Neuronal stem cell (in vitro differentiated cells): ENCODE results near the gene RTTN.

Experiments
- DNase-seq: peaks from one replicate; pipeline ENCODE4 v3.0.0-alpha.2; 2013; ENCODE audit warnings: low spot score
- H2AFZ ChIP-seq: one replicate; pipeline ENCODE4 v1.6.1; 2013; ENCODE audit warnings: mild to moderate bottlenecking, low read length, inconsistent platforms
- H2AK5ac ChIP-seq: 2 replicates; pipeline ENCODE4 v1.6.1; 2013; ENCODE audit warnings: low read depth, mild to moderate bottlenecking, inconsistent platforms, low read length, moderate library complexity, mixed read lengths
- H2BK120ac ChIP-seq: 2 replicates; pipeline ENCODE4 v1.6.1; 2013; ENCODE audit warnings: low read depth, mild to moderate bottlenecking, inconsistent platforms, low read length, moderate library complexity, mixed read lengths
- H2BK12ac ChIP-seq: one replicate; pipeline ENCODE4 v1.6.1; 2013; ENCODE audit warnings: low read length, inconsistent platforms
- H2BK15ac ChIP-seq: 2 replicates; pipeline ENCODE4 v1.6.1; 2013; ENCODE audit warnings: mild to moderate bottlenecking, low read length, inconsistent platforms, mixed read lengths
- H2BK5ac ChIP-seq: one replicate; pipeline ENCODE4 v1.6.1; 2013; ENCODE audit warnings: inconsistent platforms, mild to moderate bottlenecking, low read length, moderate library complexity
- H3K14ac ChIP-seq: one replicate; pipeline ENCODE4 v1.6.1; 2013; ENCODE audit warnings: low read length, inconsistent platforms
- H3K18ac ChIP-seq: 2 replicates; pipeline ENCODE4 v1.6.1; 2013; ENCODE audit warnings: low read length, inconsistent platforms
- H3K23ac ChIP-seq: 2 replicates; pipeline ENCODE4 v1.6.1; 2013; ENCODE audit warnings: low read depth, mild to moderate bottlenecking, mixed read lengths, low read length, inconsistent platforms; ENCODE audit not compliant: poor library complexity
- H3K27ac ChIP-seq: replicated peaks from 3 replicates; pipeline ENCODE4 v1.5.1; 2013; ENCODE audit warnings: low read length, inconsistent platforms
- H3K27me3 ChIP-seq, 3 experiments: 2 replicates each; pipeline ENCODE4 v1.6.1; 2013; ENCODE audit warnings: low read length in 3 of 3, mild to moderate bottlenecking in 2 of 3, inconsistent platforms in 1 of 3, low read depth in 1 of 3, mixed read lengths in 1 of 3, moderate library complexity in 1 of 3; ENCODE audit not compliant: control insufficient read depth in 3 of 3, insufficient read depth in 3 of 3
- H3K36me3 ChIP-seq, 2 donors: replicated peaks in 1 of 2; 2 replicates each; pipeline ENCODE4 v1.6.1; 2013; ENCODE audit warnings: low read length in 2 of 2; ENCODE audit not compliant: control insufficient read depth in 2 of 2, insufficient read depth in 2 of 2
- H3K4ac ChIP-seq: 2 replicates; pipeline ENCODE4 v1.6.1; 2013; ENCODE audit warnings: inconsistent platforms, mild to moderate bottlenecking, low read length, moderate library complexity
- H3K4me1 ChIP-seq, 2 donors: 1 replicate in 1 of 2; 2 replicates in 1 of 2; pipeline ENCODE4 v1.6.1; 2013; ENCODE audit warnings: low read length in 2 of 2, low read depth in 1 of 2; ENCODE audit not compliant: control insufficient read depth in 2 of 2, insufficient read depth in 1 of 2
- H3K4me2 ChIP-seq: one replicate; pipeline ENCODE4 v1.6.1; 2013; ENCODE audit warnings: mild to moderate bottlenecking, low read length, inconsistent platforms; ENCODE audit not compliant: insufficient read depth, poor library complexity, severe bottlenecking
- H3K4me3 ChIP-seq, 2 donors: 2 replicates each; pipeline ENCODE4 v1.5.1; 2013; ENCODE audit warnings: low read length in 2 of 2, mild to moderate bottlenecking in 2 of 2, inconsistent platforms in 1 of 2, moderate library complexity in 1 of 2
- H3K79me1 ChIP-seq: one replicate; pipeline ENCODE4 v1.6.1; 2013; ENCODE audit warnings: low read depth, mild to moderate bottlenecking, inconsistent platforms, low read length, moderate library complexity
- H3K9ac ChIP-seq: one replicate; pipeline ENCODE4 v1.6.1; 2013; ENCODE audit warnings: mild to moderate bottlenecking, low read depth, low read length, inconsistent platforms; ENCODE audit not compliant: poor library complexity
- H3K9me3 ChIP-seq, 2 donors: replicated peaks in 1 of 2; 2 replicates each; pipeline versions ENCODE3 to v1.6.1; 2013; ENCODE audit warnings: low read length in 2 of 2, mild to moderate bottlenecking in 2 of 2, inconsistent platforms in 1 of 2, low read depth in 1 of 2, mixed read lengths in 1 of 2, moderate library complexity in 1 of 2; ENCODE audit not compliant: control insufficient read depth in 2 of 2, insufficient read depth in 1 of 2
- H4K8ac ChIP-seq: one replicate; pipeline ENCODE4 v1.6.1; 2013; ENCODE audit warnings: low read depth, mild to moderate bottlenecking, inconsistent platforms, low read length, moderate library complexity
- H4K91ac ChIP-seq: one replicate; pipeline ENCODE4 v1.6.1; 2013; ENCODE audit warnings: low read length, low read depth, mild to moderate bottlenecking, inconsistent platforms; ENCODE audit not compliant: poor library complexity
- WGBS, 2 donors: extraction: QIAGEN DNeasy Blood & Tissue Kit; methylation state at CpG; one replicate each; pipeline ENCODE4 v1.1.7; 2013; ENCODE audit warnings: missing lambda C conversion rate in 2 of 2, mixed read lengths in 1 of 2; ENCODE audit not compliant: insufficient read length in 2 of 2, insufficient replicate concordance in 1 of 2; ENCODE audit errors: extremely low coverage in 2 of 2; 5-methylcytosine and 5-hydroxymethylcytosine counted together

The RTTN gene

DNA sequence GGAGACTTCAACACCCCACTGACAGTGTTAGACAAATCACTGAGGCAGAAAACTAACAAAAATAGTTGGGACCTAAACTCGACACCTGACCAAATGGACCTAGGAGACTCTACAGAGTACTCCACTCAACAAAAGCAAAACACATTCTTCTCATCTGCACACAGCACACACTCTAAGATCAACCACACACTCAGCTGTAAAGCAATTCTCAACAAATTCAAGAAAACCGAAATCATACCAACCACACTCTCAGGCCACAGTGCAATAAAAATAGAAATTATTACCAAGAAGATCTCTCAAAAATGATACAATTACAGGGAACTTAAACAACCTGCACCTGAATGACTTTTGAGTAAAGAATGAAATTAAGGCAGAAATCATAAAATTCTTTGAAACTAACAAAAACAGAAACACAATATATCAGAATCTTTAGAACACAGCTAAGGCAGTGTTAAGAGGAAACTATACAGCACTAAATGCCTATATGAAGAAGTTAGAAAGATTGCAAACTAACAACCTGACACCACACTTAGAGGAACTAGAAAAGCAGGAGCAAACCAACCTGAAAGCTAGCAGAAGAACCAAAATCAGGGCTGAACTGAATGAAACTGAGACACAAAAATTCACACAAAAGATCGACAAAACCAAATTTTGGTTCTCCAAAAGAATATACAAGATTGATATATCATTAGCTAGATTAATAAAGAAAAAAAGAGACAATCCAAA, 46.3 kb downstream of the RTTN start:
- Histone ChIP-seq H3K36me3 (peaks cover 1 to 14% of the 10 kb centered on the region in 2 donors), H2BK120ac (no peak overlapping the region), H3K4ac (no peak overlapping the region), H4K8ac (no peak overlapping the region), H3K4me1 (no peaks in the 10 kb centered on the region), H3K27ac (no peak overlapping the region), H3K9ac (no peak overlapping the region), H4K91ac (no peak overlapping the region), H2AFZ (no peak overlapping the region), H2BK5ac (no peak overlapping the region), H2BK12ac (no peak overlapping the region), H3K9me3 (peaks cover 1 to 10% of the 10 kb centered on the region in 2 donors), H3K18ac (no peak overlapping the region), H2BK15ac (no peak overlapping the region), H3K14ac (no peak overlapping the region), H3K23ac (no peak overlapping the region), H3K4me3 (no peak overlapping the region), H3K27me3 (no peaks in the 10 kb centered on the region), H2AK5ac (no peak overlapping the region), H3K79me1 (peaks cover 1% of the 10 kb centered on the region), H3K4me2 (no peak overlapping the region)
- WGBS, 2 donors, result no CpG with 5 or more reads among the region's 3 CpGs
- DNase-seq, result no peak

DNA sequence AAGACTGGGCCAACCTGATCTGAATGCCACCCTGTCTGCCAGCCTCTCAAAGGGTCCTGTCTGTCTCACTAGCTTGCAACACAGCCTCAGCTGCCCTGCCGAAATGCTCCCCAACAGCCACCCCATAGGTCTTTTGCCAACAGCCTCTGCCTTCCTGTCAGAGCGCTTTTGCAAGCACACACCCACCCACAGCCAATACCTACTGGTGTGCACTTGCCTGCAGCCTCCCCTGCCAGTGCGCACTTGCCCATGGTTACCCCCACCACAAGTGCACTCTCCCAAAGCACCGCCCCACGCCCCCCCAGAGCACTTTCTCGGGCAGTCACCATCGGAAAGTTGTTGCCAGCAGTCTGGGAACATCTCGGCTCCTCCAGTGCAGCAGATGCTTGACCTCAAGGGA, 48.6 kb downstream of the RTTN start:
- H3K4me1 ChIP-seq, result no peaks in the 10 kb centered on the region
- H3K36me3 ChIP-seq, result peaks cover 1 to 6% of the 10 kb centered on the region in 2 donors
- no peak overlapping the region for H3K23ac ChIP-seq
- no peak overlapping the region for H2BK5ac ChIP-seq
- no peak overlapping the region for H3K18ac ChIP-seq
- no peak overlapping the region for H2AFZ ChIP-seq
- H3K14ac ChIP-seq, result peak overlapping the region; percentile 9
- no peak overlapping the region for H4K8ac ChIP-seq
- H3K9ac ChIP-seq, result no peak overlapping the region
- H2BK15ac ChIP-seq, result no peak overlapping the region
- DNase-seq, result no peak
- WGBS, 2 donors, result no CpG with 5 or more reads among the region's 8 CpGs
- H3K4me3 ChIP-seq, result no peak overlapping the region
- H3K27ac ChIP-seq, result no peak overlapping the region
- no peak overlapping the region for H3K4me2 ChIP-seq
- no peak overlapping the region for H2BK12ac ChIP-seq
- no peak overlapping the region for H3K4ac ChIP-seq
- no peak overlapping the region for H4K91ac ChIP-seq
- H3K27me3 ChIP-seq, result no peaks in the 10 kb centered on the region
- no peak overlapping the region for H2BK120ac ChIP-seq
- peaks cover 1% of the 10 kb centered on the region for H3K79me1 ChIP-seq
- peaks cover 1 to 4% of the 10 kb centered on the region in 2 donors for H3K9me3 ChIP-seq
- H2AK5ac ChIP-seq, result no peak overlapping the region

- no peak overlapping the region for H3K23ac ChIP-seq
- H3K79me1 ChIP-seq, result peaks cover 1% of the 10 kb centered on the region
- no peak overlapping the region for H2BK12ac ChIP-seq
- no peak overlapping the region for H3K4me2 ChIP-seq
- H3K36me3 ChIP-seq, result peaks cover 1 to 12% of the 10 kb centered on the region in 2 donors
- no peak overlapping the region for H2AK5ac ChIP-seq
- H3K14ac ChIP-seq, result no peak overlapping the region
- H3K27ac ChIP-seq, result no peak overlapping the region
- H4K91ac ChIP-seq, result no peak overlapping the region
- H3K4ac ChIP-seq, result no peak overlapping the region
- no peak for DNase-seq
- WGBS, 2 donors, result no CpG with 5 or more reads among the region's 4 CpGs
- H2AFZ ChIP-seq, result no peak overlapping the region
- H2BK120ac ChIP-seq, result no peak overlapping the region
- H3K4me3 ChIP-seq, result no peak overlapping the region
- no peaks in the 10 kb centered on the region for H3K27me3 ChIP-seq
- H2BK15ac ChIP-seq, result no peak overlapping the region
- H3K18ac ChIP-seq, result no peak overlapping the region
- peaks cover 0 to 1% of the 10 kb centered on the region in 2 donors for H3K9me3 ChIP-seq
- no peak overlapping the region for H2BK5ac ChIP-seq
- no peaks in the 10 kb centered on the region for H3K4me1 ChIP-seq
- H4K8ac ChIP-seq, result no peak overlapping the region
- H3K9ac ChIP-seq, result no peak overlapping the region
Observed at GRCh38 chr18:70154591-70155194, 50.8 kb downstream of the RTTN start.

DNA sequence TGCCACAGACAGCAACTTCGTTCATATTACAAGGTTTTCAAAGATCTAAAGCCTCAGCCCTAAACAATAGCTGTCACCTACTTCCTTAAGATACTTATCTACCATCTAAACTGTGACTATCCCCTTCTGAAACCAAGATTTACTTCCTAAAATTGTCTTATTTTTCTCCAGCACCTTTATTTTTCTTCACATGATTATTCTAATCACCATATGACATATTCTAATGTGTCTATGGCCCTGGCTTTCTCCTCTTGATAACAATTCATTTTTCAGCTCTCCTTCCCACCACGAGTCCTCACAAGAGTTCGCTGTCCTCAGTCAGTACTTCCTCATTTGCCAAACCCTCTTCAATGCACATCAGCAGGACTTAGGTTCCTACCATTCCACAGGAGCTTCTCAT, 53.9 kb downstream of the RTTN start:
- Histone ChIP-seq H3K23ac (no peak overlapping the region), H3K27me3 (no peaks in the 10 kb centered on the region), H2BK5ac (no peak overlapping the region), H3K9me3 (no peaks in the 10 kb centered on the region), H2BK12ac (no peak overlapping the region), H3K14ac (no peak overlapping the region), H3K27ac (no peak overlapping the region), H2AFZ (no peak overlapping the region), H3K79me1 (no peaks in the 10 kb centered on the region), H3K4me3 (no peak overlapping the region), H3K9ac (no peak overlapping the region), H3K4me1 (no peaks in the 10 kb centered on the region), H3K36me3 (peaks cover 0 to 43% of the 10 kb centered on the region in 2 donors), H4K8ac (no peak overlapping the region), H3K4ac (no peak overlapping the region), H4K91ac (no peak overlapping the region), H3K18ac (no peak overlapping the region), H3K4me2 (no peak overlapping the region), H2BK120ac (no peak overlapping the region), H2BK15ac (no peak overlapping the region), H2AK5ac (no peak overlapping the region)
- WGBS, 2 donors, result no CpG with 5 or more reads among the region's 3 CpGs
- DNase-seq, result no peak
